Measurements from ENCODE around the gene TTC12.
"Not testable (repeated sequence)": the region's sequence is repeated elsewhere in the genome, so short reads cannot be mapped to it uniquely, and the experiment has no call there.

Gene TTC12

GRCh38 chr11:113286509-113287497 lies 27.6 kb upstream of the TTC12 start:
- DNase-seq (ENCODE audit: low read depth): no peak

GRCh38 chr11:113287801-113288200 lies 26.6 kb upstream of the TTC12 start:
- DNase-seq (ENCODE audit: low read depth): no peak

GRCh38 chr11:113288286-113288863 lies 26.0 kb upstream of the TTC12 start:
- no peak for DNase-seq (ENCODE audit: low read depth)

- peak; percentile 17 for DNase-seq (ENCODE audit: low read depth)
Measured at GRCh38 chr11:113289431-113290187, 24.8 kb upstream of the TTC12 start.

GRCh38 chr11:113293936-113294335 lies 20.4 kb upstream of the TTC12 start:
- no peak for DNase-seq (ENCODE audit: low read depth)

DNA sequence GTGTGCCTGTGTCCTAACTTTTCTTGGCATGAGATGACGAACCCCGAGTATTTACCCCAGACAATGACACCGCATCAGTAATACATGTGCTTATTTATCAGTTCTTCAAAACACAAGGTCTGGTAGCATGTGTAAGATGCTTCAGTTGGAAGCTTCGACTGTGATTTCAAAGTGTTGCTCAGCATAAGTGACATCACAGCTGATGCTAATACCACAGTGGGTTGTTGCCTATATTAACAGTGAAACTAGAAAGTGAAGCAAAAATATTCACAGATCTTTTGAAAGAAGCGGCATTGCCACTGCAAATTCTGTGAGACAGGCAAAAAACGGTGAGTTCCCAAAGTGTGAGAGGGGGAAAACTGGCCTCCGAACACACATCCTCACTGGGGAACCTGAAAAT lies 18.4 kb upstream of the TTC12 start:
- no peak for DNase-seq (ENCODE audit: low read depth)

DNA sequence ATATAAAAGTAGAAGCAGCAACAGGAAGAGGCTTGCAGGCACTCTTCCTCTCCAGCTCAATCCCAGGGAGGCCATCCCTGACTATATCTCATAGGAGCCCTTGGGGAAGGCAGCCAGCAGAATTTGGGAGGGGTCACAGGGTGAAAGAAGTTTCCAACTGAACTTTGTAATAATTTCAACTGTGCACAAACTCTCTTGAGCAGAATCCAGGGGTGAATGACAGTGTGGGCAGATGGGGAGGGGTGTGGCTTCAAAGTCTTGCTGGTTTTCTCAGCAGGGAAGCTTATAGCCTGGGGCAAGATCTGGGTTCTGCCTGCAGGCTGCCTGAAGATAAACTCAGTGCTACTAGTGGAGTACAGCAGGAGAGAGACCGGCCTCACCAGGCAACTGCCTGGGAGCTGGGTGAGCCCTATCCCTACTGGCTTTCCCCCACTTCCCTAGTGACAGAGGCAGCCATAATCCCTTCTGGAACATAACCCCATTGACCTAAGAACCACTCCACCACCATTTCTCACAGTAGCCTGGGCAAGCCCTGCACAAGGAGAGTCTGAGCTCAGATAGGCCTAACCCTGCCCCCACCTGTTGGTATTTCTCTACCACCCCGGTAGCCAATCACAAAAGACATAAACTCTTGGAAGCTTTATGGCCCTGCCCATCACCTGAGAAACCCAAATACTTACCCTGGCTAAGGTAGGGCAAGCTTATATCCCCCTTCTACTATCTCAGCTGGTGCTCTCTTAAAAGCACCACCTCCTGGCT lies 17.8 kb upstream of the TTC12 start:
- DNase-seq (ENCODE audit: low read depth): no peak

DNA sequence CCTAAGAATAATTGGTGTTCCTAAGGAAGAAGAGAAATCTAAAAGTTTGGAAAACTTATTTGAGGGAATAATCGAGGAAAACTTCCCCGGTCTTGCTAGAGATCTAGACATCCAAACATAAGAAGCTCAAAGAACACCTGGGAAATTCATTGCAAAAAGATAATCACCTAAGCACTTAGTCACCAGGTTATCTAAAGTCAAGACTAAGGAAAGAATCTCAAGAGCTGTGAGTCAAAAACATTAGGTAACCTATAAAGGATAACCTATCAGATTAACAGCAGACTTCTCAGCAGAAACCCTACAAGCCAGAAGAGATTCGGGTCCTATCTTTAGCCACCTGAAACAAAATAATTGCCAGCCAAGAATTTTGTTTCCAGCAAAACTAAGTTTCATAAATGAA lies 15.9 kb upstream of the TTC12 start:
- not testable (repeated sequence) for DNase-seq (ENCODE audit: low read depth)

DNA sequence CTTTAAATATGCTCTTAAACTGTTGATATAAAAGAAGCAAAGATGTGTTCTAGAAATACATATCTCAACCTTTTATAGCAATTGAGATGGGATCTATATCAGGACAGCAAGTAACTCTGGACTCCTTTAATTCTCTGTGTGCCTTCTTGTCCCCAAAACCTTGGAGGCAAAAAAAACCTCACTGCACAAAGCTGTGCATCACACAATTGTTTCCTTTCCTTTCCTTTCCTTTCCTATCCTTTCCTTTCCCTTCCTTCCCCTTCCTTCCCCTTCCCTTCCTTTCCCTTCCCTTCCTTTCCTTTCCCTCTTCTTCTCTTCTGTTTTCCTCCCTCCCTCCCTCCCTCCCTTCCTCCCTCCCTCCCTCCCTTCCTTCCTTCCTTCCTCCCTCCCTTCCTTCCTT lies 9.5 kb upstream of the TTC12 start:
- no peak for DNase-seq (ENCODE audit: low read depth)

DNA sequence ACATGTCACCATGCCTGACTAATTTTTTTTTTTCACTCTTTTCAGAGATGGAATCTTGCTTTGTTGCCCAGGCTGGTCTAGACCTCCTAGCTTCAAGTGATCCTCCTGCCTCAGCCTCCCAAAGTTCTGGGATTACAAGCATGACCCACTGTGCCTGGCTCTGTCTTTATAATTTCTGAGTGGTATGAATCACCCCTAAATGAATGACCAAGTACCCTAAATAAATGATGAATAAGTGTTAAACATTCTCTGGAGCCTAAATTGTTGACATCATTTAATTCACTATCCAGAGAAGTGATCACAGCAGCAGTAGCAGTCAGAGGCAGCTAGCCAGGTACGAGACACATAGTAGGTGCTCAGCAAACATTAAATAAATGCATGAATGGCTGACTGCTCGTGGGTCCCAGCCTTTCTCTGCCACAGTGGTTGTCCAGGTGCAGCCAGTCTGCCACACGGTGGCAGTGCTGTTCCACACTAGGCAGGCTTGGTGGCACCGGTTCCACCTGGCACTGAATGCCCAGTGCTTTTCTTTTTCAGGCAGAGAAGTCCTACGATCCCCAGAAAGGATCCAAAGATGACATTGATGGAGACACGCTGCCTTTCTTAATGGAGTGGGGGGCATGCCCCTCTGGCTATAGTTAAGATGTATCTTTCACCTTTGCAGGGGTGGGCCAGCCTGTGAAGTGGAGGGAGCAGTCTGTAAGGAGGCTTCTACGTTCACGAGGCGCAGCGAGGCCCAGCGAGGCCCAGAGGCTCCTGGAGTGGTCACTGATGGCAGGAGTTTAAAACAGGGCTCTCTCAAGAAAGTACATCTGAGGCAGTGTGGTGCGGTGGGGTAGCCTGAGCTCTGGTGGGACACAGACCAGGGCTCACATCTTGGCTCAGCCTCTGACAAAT lies 8.7 kb upstream of the TTC12 start:
- peak; percentile 40 for DNase-seq (ENCODE audit: low read depth)

- DNase-seq (ENCODE audit: low read depth): no peak
Measured at GRCh38 chr11:113308601-113309000, 5.8 kb upstream of the TTC12 start.

DNA sequence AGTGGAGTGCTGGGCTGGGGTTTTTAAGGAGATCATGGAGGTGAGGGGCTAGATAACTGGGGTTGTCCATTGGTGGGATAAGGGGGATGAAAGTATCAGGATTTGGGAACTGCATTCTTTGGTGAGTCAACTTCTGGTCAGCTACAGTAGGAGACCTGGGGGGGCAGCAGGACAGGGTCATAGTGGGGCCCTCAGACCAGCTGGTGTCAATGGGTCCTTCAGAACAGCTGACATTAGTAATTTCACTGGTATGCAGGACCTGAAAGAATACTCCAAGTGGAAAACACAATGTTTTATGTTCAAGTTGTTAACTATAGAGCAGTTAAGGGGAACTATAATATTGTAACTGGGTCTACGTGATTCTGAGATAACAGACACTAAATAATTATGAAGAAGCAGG lies 2.8 kb upstream of the TTC12 start:
- DNase-seq (ENCODE audit: low read depth): no peak

DNA sequence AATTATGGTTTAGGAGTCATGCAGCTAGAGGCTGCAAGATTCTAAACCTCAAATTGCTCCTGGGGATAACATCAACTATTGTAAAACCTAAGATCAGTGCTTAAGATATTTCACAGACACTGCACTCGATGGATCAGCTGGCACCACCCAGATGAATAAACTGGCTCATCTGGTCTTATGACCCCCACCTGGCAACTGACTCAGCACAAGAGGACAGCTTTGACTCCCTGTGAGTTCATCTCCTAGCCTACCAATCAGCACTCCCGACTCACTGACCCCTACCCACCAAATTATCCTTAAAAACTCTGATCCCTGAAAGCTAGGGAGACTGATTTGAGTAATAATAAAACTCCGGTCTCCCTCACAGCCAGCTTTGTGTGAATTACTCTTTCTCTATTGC lies 782 bp upstream of the TTC12 start:
- DNase-seq (ENCODE audit: low read depth): no peak

DNA sequence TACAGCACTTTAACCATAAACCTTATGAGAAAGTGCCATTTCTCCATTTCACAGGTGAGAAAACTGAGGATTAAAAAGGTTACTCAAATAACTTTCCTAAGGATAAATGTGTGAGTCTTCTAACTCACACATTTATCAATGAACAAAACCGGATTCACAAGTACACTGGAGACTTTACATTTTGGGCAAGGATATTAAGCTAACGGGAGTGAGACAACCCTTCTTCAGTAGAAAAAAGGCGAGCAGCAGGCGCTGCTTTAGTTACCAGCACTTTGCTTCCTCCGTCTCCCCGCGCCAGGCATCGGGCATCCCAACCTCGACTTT lies 356 bp upstream of the TTC12 start:
- no peak for DNase-seq (ENCODE audit: low read depth)

DNA sequence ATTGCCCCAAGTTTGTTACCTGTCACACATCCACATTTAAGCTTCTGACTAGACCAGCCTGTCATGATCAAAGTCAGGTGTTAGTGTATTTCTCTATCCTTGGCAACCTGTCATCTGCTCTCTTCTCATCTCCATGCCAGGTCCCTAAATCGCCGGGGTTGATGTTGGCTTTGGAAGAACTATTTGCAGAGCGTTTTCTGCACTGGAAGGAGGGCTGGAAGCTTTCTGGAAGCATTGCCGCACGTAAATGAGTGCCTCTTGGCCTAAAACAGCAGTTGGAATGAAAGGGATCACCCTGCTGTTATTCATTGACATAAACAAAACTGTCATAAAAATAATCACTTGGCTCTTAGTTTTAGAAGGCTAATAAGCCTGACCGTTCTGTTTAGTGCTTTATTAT lies 1.4 kb downstream of the TTC12 start:
- DNase-seq (ENCODE audit: low read depth): no peak

GRCh38 chr11:113316256-113316655 lies 1.9 kb downstream of the TTC12 start:
- DNase-seq (ENCODE audit: low read depth): no peak

GRCh38 chr11:113317339-113317738 lies 3.0 kb downstream of the TTC12 start:
- DNase-seq (ENCODE audit: low read depth): no peak

DNA sequence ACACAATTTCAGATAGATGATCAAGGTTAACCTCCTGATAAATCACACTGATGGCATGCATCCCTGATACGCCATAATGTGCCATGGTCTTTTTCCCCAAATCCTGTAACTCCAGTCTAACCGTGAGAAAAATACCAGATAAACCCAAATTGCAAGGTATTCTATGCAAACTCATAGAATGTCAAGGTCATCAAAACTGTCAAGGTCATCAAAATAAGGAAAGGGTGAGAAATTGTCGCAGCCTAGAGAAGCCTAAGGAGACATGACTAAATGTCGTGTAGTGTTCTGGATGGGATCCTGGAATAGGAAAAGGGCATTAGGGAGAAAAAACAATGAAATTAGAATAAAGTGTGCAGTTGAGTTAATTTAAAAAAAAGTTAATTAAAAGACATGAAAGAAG lies 4.7 kb downstream of the TTC12 start:
- DNase-seq (ENCODE audit: low read depth): no peak

DNA sequence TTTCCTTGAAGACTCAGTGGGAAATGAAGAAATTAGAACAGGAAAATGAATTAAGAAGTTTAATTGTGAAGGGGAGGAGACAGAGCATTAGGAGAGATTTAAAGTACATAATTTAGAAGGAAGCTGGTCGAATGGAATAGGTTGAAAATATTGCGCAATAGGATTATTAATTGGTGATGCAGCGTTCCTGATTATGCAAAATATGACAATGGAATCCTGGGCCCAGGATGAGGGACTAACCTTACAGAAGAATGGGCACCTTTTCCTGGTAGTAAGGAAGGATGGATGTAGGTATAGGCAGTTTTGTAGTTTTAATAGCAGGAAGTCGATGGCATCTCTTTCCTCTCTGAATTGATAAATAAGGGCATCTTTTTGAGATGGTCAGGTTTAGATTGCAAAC lies 7.8 kb downstream of the TTC12 start:
- DNase-seq (ENCODE audit: low read depth): no peak

DNA sequence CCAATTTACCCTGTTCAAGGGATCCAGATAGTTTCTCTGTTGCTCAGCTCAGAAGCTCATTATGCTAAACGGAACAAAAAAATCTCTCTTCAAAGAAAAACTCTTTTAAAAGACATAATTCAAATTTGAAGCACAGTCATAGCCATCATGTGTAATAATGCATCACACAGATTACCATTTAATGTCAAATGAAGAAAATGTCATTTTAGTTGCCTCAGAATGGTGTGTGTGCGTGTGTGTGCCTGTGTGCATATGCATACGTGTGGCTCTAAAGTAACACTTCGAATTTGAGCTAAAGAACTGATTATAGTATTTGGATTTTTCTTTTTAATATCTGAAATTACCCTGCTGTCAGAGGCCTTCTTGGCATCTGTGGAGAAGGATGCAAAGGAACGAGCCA lies 9.9 kb downstream of the TTC12 start:
- no peak for DNase-seq (ENCODE audit: low read depth)

GRCh38 chr11:113329725-113330124 lies 15.3 kb downstream of the TTC12 start:
- no peak for DNase-seq (ENCODE audit: low read depth)
